GM18870 (cell line): Measurements from ENCODE around the gene GZMM.
"Not testable (repeated sequence)": the region's sequence is repeated elsewhere in the genome, so short reads cannot be mapped to it uniquely, and the experiment has no call there.

Experiments used
- ATAC-seq: cut with Tn5 transposase; IDR thresholded peaks from one replicate; pipeline ENCODE4 v1.9.1; 2021; ENCODE audit warnings: moderate library complexity; ENCODE audit not compliant: unreplicated experiment

The GZMM gene

GRCh38 chr19:580274-580835 is 36.5 kb downstream of the GZMM start:
- no peak for ATAC-seq

- no peak for ATAC-seq
Measured at GRCh38 chr19:581399-582111, 37.7 kb downstream of the GZMM start.

- ATAC-seq = no peak
Measured at GRCh38 chr19:582497-583197, 38.8 kb downstream of the GZMM start.

GRCh38 chr19:583198-583967 is 39.5 kb downstream of the GZMM start:
- ATAC-seq = no peak

GRCh38 chr19:583968-584239 is 40.1 kb downstream of the GZMM start:
- ATAC-seq = no peak

GRCh38 chr19:584240-585001 is 40.6 kb downstream of the GZMM start:
- no peak for ATAC-seq

GRCh38 chr19:585146-585545 is 41.3 kb downstream of the GZMM start:
- not testable (repeated sequence) for ATAC-seq

GRCh38 chr19:585551-586110 is 41.8 kb downstream of the GZMM start:
- no peak for ATAC-seq

- ATAC-seq = no peak
Measured at GRCh38 chr19:588093-588740, 44.4 kb downstream of the GZMM start.

- no peak for ATAC-seq
Measured at GRCh38 chr19:588741-589692, 45.2 kb downstream of the GZMM start.

- no peak for ATAC-seq
Measured at GRCh38 chr19:589693-590395, 46.0 kb downstream of the GZMM start, which contains the start of gene HCN2. TSS of gene HCN2 (plus strand) at chr19:589881. CDS start at chr19:589946, 65 bp downstream.

GRCh38 chr19:590396-590745 is 46.5 kb downstream of the GZMM start:
- no peak for ATAC-seq

GRCh38 chr19:590750-591098 is 46.9 kb downstream of the GZMM start:
- ATAC-seq = no peak

GRCh38 chr19:591099-591958 is 47.5 kb downstream of the GZMM start:
- ATAC-seq = no peak

GRCh38 chr19:592101-592500 is 48.2 kb downstream of the GZMM start:
- no peak for ATAC-seq

GRCh38 chr19:593055-593454 is 49.2 kb downstream of the GZMM start:
- no peak for ATAC-seq

GRCh38 chr19:593505-593904 is 49.7 kb downstream of the GZMM start:
- ATAC-seq = no peak
